NCI-H187 treated with DMSO at 0.1 percent for 48 hours (cell line): ENCODE results near the gene MLC1.
"Not testable (repeated sequence)": the region's sequence is repeated elsewhere in the genome, so short reads cannot be mapped to it uniquely, and the experiment has no call there.

Experiments used
- DNase-seq: peaks from one replicate; lab custom pipeline; 2025; lab: John Stamatoyannopoulos, UW

MLC1 gene

GRCh38 chr22:50102946-50103345 is 17.7 kb upstream of the MLC1 start:
- DNase-seq: no peak

GRCh38 chr22:50101870-50102565 is 16.8 kb upstream of the MLC1 start:
- DNase-seq: no peak

GRCh38 chr22:50098052-50098451 is 12.8 kb upstream of the MLC1 start:
- no peak for DNase-seq

- no peak for DNase-seq
These were observed 7.1 kb upstream of the MLC1 start for GRCh38 chr22:50092342-50092741.

DNA sequence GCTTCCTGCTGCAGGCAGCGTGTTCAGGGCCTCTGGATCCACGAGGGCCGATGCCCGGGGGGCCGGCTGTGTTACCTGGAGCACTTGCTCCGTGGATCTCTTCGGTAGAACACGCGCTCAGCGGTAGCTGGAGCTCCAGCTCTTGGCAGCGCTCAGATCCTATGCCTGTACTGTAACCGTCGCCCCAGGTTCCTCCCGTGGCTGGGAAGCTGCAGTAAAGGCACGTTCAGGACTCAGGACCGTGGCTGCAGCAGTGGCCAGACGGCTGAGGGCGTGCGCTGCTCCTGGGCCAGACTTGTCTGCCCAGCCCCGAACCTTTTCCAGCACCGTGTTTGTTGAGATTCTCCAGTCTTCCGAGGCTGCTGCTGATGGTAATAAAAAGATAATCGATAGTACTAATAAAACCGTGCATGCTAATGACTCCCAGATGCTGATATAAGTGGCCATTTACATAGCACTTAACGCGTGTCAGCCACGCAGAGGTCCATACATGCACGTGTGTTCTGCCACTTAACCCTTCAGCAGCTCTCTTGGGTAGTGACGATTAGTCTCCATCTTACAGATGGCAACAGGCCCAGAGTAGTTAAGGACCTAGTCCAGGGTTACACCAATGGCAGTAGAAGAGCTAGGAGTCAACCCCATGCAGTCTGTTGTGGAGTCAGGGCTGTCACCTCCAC is 6.0 kb upstream of the MLC1 start:
- DNase-seq: no peak

GRCh38 chr22:50090412-50090714 is 5.1 kb upstream of the MLC1 start:
- no peak for DNase-seq

DNA sequence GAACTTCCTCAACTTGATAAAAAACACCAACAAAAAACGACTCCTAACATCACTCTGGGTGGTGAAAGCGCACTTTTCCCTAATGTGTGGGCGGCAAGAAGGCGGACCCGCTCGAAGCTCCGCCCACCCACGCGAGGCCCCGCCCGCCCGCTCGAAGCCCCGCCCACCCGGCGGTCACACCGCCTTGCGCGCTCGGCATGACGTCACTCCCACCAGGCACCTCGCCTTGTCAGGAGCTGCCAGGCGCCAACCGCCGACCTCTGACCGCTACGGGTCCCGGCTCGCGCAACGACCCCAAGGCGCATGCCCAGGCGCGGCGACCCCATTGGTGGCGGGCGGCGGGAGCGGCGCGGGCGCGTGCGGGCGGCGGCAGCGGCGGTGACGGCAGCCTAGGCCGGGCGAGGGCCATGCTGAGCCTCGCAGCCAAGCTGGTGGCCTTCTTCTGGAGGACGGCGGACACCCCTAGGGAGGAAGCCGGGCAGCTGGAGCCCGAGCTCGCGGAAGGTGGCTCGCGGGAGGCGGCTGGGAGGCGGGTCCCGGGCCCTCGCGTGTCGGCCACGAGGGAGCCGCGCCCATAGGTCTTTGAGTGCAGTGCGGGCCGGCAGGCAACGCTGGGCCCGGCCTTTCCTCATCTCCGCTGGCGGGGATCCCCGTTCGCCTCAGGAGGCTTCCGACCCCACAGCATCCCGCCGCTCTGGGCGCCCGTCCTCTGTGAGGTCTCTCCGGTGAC is 4.6 kb upstream of the MLC1 start, which contains the start of gene MOV10L1:
Gene MOV10L1 (plus strand): TSS at position 325 of the 730 bp plus-strand sequence. CDS start 83 bp downstream, at position 408.
- DNase-seq: no peak

GRCh38 chr22:50089231-50089630 is 4.0 kb upstream of the MLC1 start:
- no peak for DNase-seq

- DNase-seq: no peak
These were observed 2.9 kb upstream of the MLC1 start for GRCh38 chr22:50088096-50088495.

DNA sequence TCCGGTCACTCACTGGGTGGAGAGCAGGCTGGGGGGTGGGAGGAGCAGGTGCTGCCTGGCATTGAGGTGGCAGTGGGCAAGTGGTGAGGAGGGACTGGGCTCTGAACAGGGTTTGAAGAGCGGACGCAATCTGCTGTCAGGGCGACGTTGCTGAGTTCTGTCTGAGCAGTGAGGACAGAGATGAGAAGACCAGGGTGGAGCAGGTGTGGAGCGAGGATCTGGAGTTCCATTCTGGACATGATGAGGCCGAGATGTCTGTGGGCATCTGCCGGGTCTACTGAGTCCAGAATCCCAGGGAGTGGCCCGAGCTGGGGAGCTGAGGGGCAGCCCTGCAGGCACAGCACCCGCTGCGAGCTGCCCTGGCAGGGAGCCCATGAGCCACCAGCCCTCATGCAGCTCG is 2.4 kb upstream of the MLC1 start:
- DNase-seq: no peak

DNA sequence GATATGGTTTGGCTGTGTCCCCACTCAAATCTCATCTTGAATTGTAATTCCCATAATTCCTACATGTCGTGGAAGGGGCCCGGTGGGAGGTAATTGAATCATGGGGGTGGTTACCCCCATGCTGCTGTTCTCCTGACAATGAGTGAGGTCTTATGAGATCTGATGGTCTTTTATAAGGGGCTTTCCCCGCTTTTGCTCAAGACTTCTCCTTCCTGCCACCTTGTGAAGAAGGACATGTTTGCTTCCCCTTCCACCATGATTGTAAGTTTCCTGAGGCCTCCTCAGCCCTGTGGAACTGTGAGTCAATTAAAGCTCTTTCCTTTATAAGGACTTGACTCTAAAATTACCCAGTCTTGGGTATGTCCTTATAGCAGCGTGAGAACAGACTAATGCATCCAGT is 1.7 kb upstream of the MLC1 start:
- DNase-seq: not testable (repeated sequence)

DNA sequence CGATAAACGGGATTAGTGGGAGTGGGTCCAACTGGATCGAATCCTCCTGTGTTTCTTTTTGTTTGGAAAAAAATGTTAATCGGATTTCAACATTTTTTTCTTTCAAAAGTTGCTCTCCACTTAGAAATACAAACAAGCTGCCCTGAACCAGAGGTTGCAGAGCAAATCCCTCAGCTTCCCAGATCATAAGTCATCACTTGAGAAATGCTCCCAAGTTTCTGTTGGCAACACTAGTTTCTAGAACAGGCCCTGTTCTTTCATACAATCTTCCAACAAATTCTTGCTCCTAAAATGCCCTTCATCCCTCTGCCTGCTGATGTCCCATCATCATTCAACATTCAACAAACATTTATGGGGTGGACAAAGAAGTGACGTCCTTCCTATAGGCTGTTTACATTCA is 1.3 kb upstream of the MLC1 start:
- no peak for DNase-seq

DNA sequence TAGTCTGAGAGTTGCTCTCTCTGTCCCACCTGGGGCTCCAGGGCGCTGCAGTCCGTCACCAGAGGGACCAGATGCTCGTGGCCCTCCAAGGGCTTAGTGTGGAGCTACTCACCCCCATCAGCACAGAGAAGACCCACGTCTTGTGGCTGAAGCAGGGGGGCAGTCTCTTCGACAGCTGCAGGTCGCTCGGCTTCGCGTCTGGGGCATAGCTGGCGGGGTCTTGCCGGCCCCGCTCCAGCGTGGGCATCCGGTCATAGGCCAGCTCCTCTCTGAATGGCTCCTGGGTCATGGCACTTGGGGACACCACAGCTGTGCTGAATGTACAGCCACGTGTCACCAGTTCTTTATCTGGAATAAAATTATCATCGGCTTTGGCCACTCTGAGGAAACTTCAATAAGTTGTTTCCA is 608 bp downstream of the MLC1 start:
- no peak for DNase-seq

GRCh38 chr22:50084080-50084477 is 1.1 kb downstream of the MLC1 start:
- no peak for DNase-seq

GRCh38 chr22:50083462-50084079 is 1.7 kb downstream of the MLC1 start:
- no peak for DNase-seq

DNA sequence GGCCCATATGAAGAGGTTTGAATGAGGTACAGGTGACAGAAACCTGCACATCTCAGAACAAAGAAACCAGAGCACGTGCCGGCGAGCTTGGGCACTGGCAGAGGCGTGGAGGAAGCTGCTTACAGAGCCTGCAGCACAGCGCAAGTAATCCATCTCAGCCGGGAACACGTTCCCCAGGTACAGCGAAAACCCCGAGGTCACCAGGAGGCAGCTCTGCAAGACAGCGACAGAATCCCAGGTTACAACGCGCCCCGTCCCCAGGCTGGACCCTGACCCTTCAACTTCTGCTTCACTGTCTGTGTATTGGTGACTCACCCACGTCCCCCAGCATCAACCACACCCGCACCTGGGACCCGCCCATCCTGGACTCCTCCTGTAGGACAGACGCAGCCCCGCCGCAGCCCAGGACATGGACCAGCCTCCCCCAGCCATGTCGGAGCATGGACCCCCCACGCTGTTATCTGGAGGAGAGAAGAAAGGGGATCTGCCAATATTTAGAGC is 2.2 kb downstream of the MLC1 start:
- DNase-seq: no peak

GRCh38 chr22:50082197-50082715 is 3.0 kb downstream of the MLC1 start:
- DNase-seq: no peak

DNA sequence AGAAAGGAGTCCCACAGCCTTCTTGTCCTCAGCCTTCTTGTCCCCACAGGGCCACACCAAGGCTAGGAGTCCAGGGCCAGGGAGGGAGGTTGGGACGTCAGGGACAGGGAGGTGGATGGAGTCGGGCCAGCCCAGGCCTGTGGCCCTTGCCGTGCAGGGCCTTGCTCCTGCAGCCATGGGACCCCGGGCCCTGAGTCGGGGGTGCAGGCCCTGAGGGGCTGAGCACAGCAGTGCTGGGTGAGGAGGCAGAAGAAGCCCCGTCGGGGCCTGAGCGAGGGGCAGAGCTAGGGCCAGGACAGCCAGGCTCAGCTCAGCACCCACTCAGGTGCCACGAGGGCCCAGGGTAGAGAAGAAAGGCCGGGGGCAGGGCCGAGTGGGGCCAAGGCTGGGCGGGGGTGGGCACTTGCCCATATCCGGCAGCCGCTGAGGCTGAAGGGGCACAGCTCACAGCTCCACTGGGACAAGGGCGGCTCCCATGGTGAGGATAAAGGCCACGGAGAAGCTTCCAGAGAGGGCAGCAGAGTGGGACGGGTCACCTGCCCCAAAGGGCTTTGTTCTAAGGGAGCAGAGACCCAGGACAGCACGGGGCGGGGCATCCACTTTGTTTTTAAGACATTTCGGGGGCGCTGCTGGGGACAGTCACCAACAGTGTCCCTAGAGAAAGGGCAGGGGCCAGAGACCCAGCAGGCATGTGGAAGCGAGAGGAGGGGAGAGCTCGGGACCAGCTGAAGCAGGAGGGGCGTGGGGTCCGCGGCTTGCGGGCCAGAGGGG is 3.6 kb downstream of the MLC1 start:
- no peak for DNase-seq

DNA sequence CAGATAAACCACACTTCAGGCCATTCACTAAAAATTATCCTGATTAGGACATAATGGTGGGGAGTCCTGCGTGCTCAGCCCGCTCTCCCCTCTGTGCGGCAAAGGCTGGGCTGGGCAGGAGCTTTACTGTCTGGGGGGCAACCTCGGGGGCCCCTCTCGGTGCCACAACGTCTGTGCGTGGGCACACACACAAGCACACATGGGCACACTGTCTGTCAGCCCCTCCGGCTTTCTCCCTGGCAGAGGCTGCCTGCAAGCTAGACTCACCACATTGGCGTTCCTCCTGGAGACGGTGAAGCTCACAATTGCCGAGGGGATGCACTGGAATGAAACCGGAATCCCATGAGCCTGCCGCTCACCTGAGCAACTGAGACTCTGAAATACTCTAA is 5.2 kb downstream of the MLC1 start:
- DNase-seq: no peak

GRCh38 chr22:50078761-50079160 is 6.5 kb downstream of the MLC1 start:
- no peak for DNase-seq

GRCh38 chr22:50078246-50078645 is 7.0 kb downstream of the MLC1 start:
- no peak for DNase-seq
